H9 (cell line): ENCODE data around the gene IL31RA. TPM values are rescaled to one million over a fixed set of nuclear protein-coding genes. Genes with fewer than 3 reads are reported as not detected.

Experiments
- DNase-seq: peaks from one replicate; pipeline ENCODE4 v3.0.0-alpha.2; 2017
- H2AFZ ChIP-seq: one replicate; pipeline ENCODE4 v1.6.1; 2013; ENCODE audit warnings: mild to moderate bottlenecking, low read length, control low read depth, moderate library complexity
- H2AK5ac ChIP-seq: 2 replicates; pipeline ENCODE4 v1.6.1; 2013; ENCODE audit warnings: low read length, control low read depth, mixed read lengths; ENCODE audit not compliant: insufficient read length
- H2BK120ac ChIP-seq: one replicate; pipeline ENCODE4 v1.6.1; 2013; ENCODE audit warnings: low read depth, mild to moderate bottlenecking, low read length, control low read depth, inconsistent platforms; ENCODE audit not compliant: poor library complexity, severe bottlenecking
- H2BK12ac ChIP-seq: 2 replicates; pipeline ENCODE4 v1.6.1; 2013; ENCODE audit warnings: low read length, control low read depth, mixed read lengths, low read depth; ENCODE audit not compliant: insufficient read length
- H2BK15ac ChIP-seq: 2 replicates; pipeline ENCODE4 v1.6.1; 2013; ENCODE audit warnings: low read depth, low read length, control low read depth
- H2BK20ac ChIP-seq: one replicate; pipeline ENCODE4 v1.6.1; 2013; ENCODE audit warnings: low read depth, mild to moderate bottlenecking, low read length, control low read depth, inconsistent platforms; ENCODE audit not compliant: poor library complexity, severe bottlenecking
- H2BK5ac ChIP-seq: 2 replicates; pipeline ENCODE4 v1.6.1; 2013; ENCODE audit warnings: low read length, control low read depth, mixed read lengths; ENCODE audit not compliant: insufficient read length
- H3K14ac ChIP-seq: 2 replicates; pipeline ENCODE4 v1.6.1; 2013; ENCODE audit warnings: low read length, control low read depth; ENCODE audit not compliant: insufficient read depth
- H3K18ac ChIP-seq: 2 replicates; pipeline ENCODE4 v1.6.1; 2013; ENCODE audit warnings: low read depth, mild to moderate bottlenecking, mixed read lengths, low read length, control low read depth; ENCODE audit not compliant: insufficient read length
- H3K23ac ChIP-seq: 2 replicates; pipeline ENCODE4 v1.6.1; 2013; ENCODE audit warnings: low read length, control low read depth, mixed read lengths, low read depth; ENCODE audit not compliant: insufficient read length
- H3K23me2 ChIP-seq: 2 replicates; pipeline ENCODE4 v1.6.1; 2013; ENCODE audit warnings: low read depth, mild to moderate bottlenecking, mixed read lengths, low read length, control low read depth; ENCODE audit not compliant: insufficient read length, poor library complexity, severe bottlenecking
- H3K27ac ChIP-seq: 2 replicates; pipeline ENCODE4 v1.5.1; 2013; ENCODE audit warnings: low read length, control low read depth, mixed read lengths, low read depth; ENCODE audit not compliant: insufficient read length
- H3K27me3 ChIP-seq: 2 replicates; pipeline ENCODE4 v1.6.1; 2013; ENCODE audit warnings: low read length, control low read depth, inconsistent platforms; ENCODE audit not compliant: insufficient read depth
- H3K4ac ChIP-seq: 2 replicates; pipeline ENCODE4 v1.6.1; 2013; ENCODE audit warnings: low read depth, mild to moderate bottlenecking, control low read depth, inconsistent platforms, low read length, moderate library complexity
- H3K4me1 ChIP-seq: 2 replicates; pipeline ENCODE4 v1.6.1; 2013; ENCODE audit warnings: low read length, control low read depth, inconsistent platforms; ENCODE audit not compliant: insufficient read depth
- H3K4me2 ChIP-seq: 2 replicates; pipeline ENCODE4 v1.6.1; 2013; ENCODE audit warnings: low read length, control low read depth, mixed read lengths; ENCODE audit not compliant: insufficient read length, insufficient read depth
- H3K56ac ChIP-seq: 2 replicates; pipeline ENCODE4 v1.6.1; 2013; ENCODE audit warnings: low read depth, mild to moderate bottlenecking, mixed read lengths, low read length, control low read depth; ENCODE audit not compliant: insufficient read length
- H3K79me1 ChIP-seq: 2 replicates; pipeline ENCODE4 v1.6.1; 2013; ENCODE audit warnings: low read depth, mild to moderate bottlenecking, moderate library complexity, low read length, control low read depth, inconsistent platforms; ENCODE audit not compliant: insufficient read depth, poor library complexity, severe bottlenecking
- H3K79me2 ChIP-seq: 2 replicates; pipeline ENCODE4 v1.6.1; 2013; ENCODE audit warnings: low read length, control low read depth, inconsistent platforms; ENCODE audit not compliant: insufficient read depth
- H3K9ac ChIP-seq: 2 replicates; pipeline ENCODE4 v1.6.1; 2013; ENCODE audit warnings: low read length, control low read depth, mixed read lengths; ENCODE audit not compliant: insufficient read length; ENCODE audit errors: extremely low read depth
- H3K9me3 ChIP-seq: one replicate; pipeline ENCODE4 v1.6.1; 2013; ENCODE audit warnings: low read depth, low read length, inconsistent platforms; ENCODE audit not compliant: control insufficient read depth
- H3T11ph ChIP-seq: one replicate; pipeline ENCODE4 v1.6.1; 2013; ENCODE audit warnings: mild to moderate bottlenecking, low read length, control low read depth, inconsistent platforms
- H4K20me1 ChIP-seq: one replicate; pipeline ENCODE4 v1.6.1; 2013; ENCODE audit not compliant: control insufficient read depth, insufficient read length, insufficient read depth
- H4K5ac ChIP-seq: 2 replicates; pipeline ENCODE4 v1.6.1; 2013; ENCODE audit warnings: low read depth, mild to moderate bottlenecking, mixed read lengths, low read length, control low read depth; ENCODE audit not compliant: insufficient read length
- H4K8ac ChIP-seq: replicated peaks from 2 replicates; pipeline ENCODE4 v1.6.1; 2013; ENCODE audit warnings: low read length, control low read depth, mixed read lengths, low read depth; ENCODE audit not compliant: insufficient read length
- H4K91ac ChIP-seq: 2 replicates; pipeline ENCODE4 v1.6.1; 2013; ENCODE audit warnings: low read depth, mild to moderate bottlenecking, moderate library complexity, mixed read lengths, low read length, control low read depth; ENCODE audit not compliant: insufficient read length
- H3K27ac Mint-ChIP-seq, 3 experiments: 2 replicates in 2 of 3; 3 replicates in 1 of 3; pipeline ENCODE4 v1.8.0; 2020 to 2021; ENCODE audit warnings: mixed read lengths in 3 of 3, mild to moderate bottlenecking in 1 of 3, moderate library complexity in 1 of 3
- H3K27me3 Mint-ChIP-seq: 2 replicates; pipeline ENCODE4 v1.8.0; 2021; ENCODE audit warnings: low read depth, mild to moderate bottlenecking, moderate library complexity, mixed read lengths
- H3K36me3 Mint-ChIP-seq, 3 experiments: 2 replicates in 2 of 3; 3 replicates in 1 of 3; pipeline ENCODE4 v1.8.0; 2020 to 2021; ENCODE audit warnings: low read depth in 3 of 3, mixed read lengths in 3 of 3; ENCODE audit not compliant: insufficient read depth in 1 of 3
- H3K4me1 Mint-ChIP-seq, 2 experiments: 2 replicates each; pipeline ENCODE4 v1.8.0; 2020; ENCODE audit warnings: mixed read lengths in 2 of 2
- H3K4me3 Mint-ChIP-seq, 2 experiments: 2 replicates in 1 of 2; 3 replicates in 1 of 2; pipeline ENCODE4 v1.8.0; 2020 to 2021; ENCODE audit warnings: mild to moderate bottlenecking in 2 of 2, mixed read lengths in 2 of 2, moderate library complexity in 1 of 2
- H3K9me3 Mint-ChIP-seq, 2 experiments: 2 replicates in 1 of 2; 3 replicates in 1 of 2; pipeline ENCODE4 v1.8.0; 2020; ENCODE audit warnings: mild to moderate bottlenecking in 2 of 2, mixed read lengths in 2 of 2, moderate library complexity in 1 of 2
- WGBS: extraction: QIAGEN DNeasy Blood & Tissue Kit; methylation state at CpG from one replicate; pipeline ENCODE4 v1.1.7; 2013; ENCODE audit warnings: missing lambda C conversion rate, low lambda C conversion rate, mixed read lengths; ENCODE audit not compliant: insufficient read length; ENCODE audit errors: extremely low coverage; 5-methylcytosine and 5-hydroxymethylcytosine counted together
- total RNA-seq: library from RNA; stranded (reverse); gene quantifications from 2 replicates; pipeline ENCODE4 v1.2.1, GENCODE V29; 2021
- TF ChIP-seq, protein P1 (sequence below): fragments of 200-600 bp; sonication (generic); conservative IDR thresholded peaks from 3 replicates; pipeline ENCODE4 v1.8.0; 2021; ENCODE audit warnings: antibody characterized with exemption, mild to moderate bottlenecking

The IL31RA gene
- total RNA-seq, 1 experiment from 2014 or later, result 0.11 TPM

DNA sequence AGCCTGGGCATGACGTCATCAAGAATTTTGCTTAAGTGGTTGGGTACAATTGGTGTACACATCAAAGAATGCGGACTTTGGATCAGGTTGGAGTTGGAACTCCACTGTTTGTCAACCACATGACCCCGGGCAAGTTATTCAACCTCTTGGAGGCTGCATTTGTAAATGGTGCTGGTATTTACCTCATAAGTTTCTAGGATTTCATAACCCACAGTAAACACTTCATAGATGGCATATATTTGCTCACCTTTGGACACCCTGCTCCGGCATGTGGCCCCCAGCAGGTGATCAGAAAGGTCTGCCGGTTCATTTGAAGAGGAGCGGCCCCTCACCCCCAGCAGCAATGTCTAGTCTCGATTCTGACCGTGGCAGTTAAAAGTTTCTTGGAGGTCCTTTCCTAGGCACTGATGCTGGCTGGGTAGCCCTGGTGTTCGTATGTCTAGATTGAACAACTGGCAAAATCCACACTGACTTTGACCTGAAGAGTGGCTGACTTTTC, 83.0 kb downstream of the IL31RA start:
- H3K56ac ChIP-seq, result no peak overlapping the region
- WGBS, result no CpG with 5 or more reads among the region's 9 CpGs
- no peak overlapping the region for H2BK15ac ChIP-seq
- H4K91ac ChIP-seq, result no peak overlapping the region
- no peak overlapping the region for H4K8ac ChIP-seq
- no peaks in the 10 kb centered on the region for H4K20me1 ChIP-seq
- H3K4me1 ChIP-seq, result no peaks in the 10 kb centered on the region
- H3K27me3 ChIP-seq, result no peaks in the 10 kb centered on the region
- no peak overlapping the region for H3K27ac ChIP-seq
- H2BK120ac ChIP-seq, result no peak overlapping the region
- H3K4ac ChIP-seq, result no peak overlapping the region
- H3K23me2 ChIP-seq, result no peaks in the 10 kb centered on the region
- no peaks in the 10 kb centered on the region for H3K27me3 Mint-ChIP-seq
- no peak overlapping the region for H2BK20ac ChIP-seq
- TF ChIP-seq, protein P1, sequence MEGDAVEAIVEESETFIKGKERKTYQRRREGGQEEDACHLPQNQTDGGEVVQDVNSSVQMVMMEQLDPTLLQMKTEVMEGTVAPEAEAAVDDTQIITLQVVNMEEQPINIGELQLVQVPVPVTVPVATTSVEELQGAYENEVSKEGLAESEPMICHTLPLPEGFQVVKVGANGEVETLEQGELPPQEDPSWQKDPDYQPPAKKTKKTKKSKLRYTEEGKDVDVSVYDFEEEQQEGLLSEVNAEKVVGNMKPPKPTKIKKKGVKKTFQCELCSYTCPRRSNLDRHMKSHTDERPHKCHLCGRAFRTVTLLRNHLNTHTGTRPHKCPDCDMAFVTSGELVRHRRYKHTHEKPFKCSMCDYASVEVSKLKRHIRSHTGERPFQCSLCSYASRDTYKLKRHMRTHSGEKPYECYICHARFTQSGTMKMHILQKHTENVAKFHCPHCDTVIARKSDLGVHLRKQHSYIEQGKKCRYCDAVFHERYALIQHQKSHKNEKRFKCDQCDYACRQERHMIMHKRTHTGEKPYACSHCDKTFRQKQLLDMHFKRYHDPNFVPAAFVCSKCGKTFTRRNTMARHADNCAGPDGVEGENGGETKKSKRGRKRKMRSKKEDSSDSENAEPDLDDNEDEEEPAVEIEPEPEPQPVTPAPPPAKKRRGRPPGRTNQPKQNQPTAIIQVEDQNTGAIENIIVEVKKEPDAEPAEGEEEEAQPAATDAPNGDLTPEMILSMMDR, result no peak
- H3K14ac ChIP-seq, result no peak overlapping the region
- no peaks in the 10 kb centered on the region; a peak in 1 of 7 replicates for H3K36me3 Mint-ChIP-seq
- H3K9me3 Mint-ChIP-seq, result no peaks in the 10 kb centered on the region
- H3K18ac ChIP-seq, result no peak overlapping the region
- H3K23ac ChIP-seq, result no peak overlapping the region
- no peaks in the 10 kb centered on the region for H3K4me1 Mint-ChIP-seq
- H3K4me3 Mint-ChIP-seq, result no peak overlapping the region
- H4K5ac ChIP-seq, result no peak overlapping the region
- no peaks in the 10 kb centered on the region for H3K79me1 ChIP-seq
- H2AFZ ChIP-seq, result no peak overlapping the region
- H3K9ac ChIP-seq, result no peak overlapping the region
- no peak overlapping the region for H2BK12ac ChIP-seq
- H3K79me2 ChIP-seq, result no peaks in the 10 kb centered on the region
- H3K9me3 ChIP-seq, result no peaks in the 10 kb centered on the region
- H2BK5ac ChIP-seq, result no peak overlapping the region
- no peak for DNase-seq
- H3T11ph ChIP-seq, result no peak overlapping the region
- H3K27ac Mint-ChIP-seq, result no peak overlapping the region; a peak in 1 of 7 replicates
- H2AK5ac ChIP-seq, result no peak overlapping the region
- H3K4me2 ChIP-seq, result no peak overlapping the region
